ENCODE measurements around the gene ZNF521. TPM values are rescaled to one million over a fixed set of nuclear protein-coding genes. Genes with fewer than 3 reads are reported as not detected.
A peak's percentile ranks its signal among the peaks of the same experiment; 100 is the strongest.

The ZNF521 gene
- polyA plus RNA-seq, 5 donors: 32.9 to 56.8 (median 51.9) TPM

- no peak for DNase-seq
These were observed 182.3 kb downstream of the ZNF521 start for GRCh38 chr18:25169701-25170100.

DNA sequence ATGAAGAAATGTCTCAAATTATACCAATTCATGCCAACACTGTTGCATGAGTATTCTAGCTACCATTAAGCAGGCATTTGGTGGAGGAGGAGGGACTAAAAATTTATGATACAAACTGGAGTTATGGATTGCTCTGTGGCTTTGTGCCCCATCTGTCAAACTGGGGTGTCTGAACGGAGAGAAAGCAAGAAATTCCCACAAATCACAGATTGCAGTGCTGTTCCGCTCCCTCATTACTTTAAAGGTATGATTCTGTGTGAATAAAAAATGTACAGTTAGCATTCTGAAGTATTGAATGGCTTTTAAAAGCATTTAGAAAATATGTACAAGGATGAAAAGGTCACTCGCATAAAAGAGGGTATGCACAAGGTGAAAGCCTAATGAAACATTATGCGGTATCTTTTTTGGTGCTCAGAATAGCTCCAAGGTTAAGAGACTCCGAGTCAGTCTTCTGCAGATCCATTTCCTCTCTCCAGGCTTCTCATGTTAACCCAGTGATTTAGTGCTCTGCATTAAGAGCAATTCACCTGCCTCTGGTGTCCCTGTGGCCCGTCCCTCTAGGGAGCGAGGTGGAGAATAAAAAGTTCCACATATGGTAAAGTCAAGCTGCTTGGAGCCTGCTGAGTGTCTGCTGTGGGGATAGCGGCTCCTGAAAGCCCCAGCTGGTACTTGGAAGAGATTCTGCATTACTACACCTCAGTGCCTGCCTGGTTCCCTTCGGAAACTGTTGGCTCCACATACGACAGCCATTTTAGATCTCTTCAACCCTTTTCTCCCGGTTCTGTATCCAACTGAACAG, 184.2 kb downstream of the ZNF521 start:
- no peak for DNase-seq

GRCh38 chr18:25166113-25166512, 185.9 kb downstream of the ZNF521 start:
- DNase-seq: no peak

GRCh38 chr18:25164848-25165811, 186.8 kb downstream of the ZNF521 start:
- DNase-seq: peak in 1 of 2 donors; percentile 31

- DNase-seq: no peak
These were observed 187.6 kb downstream of the ZNF521 start for GRCh38 chr18:25164211-25164847.

DNA sequence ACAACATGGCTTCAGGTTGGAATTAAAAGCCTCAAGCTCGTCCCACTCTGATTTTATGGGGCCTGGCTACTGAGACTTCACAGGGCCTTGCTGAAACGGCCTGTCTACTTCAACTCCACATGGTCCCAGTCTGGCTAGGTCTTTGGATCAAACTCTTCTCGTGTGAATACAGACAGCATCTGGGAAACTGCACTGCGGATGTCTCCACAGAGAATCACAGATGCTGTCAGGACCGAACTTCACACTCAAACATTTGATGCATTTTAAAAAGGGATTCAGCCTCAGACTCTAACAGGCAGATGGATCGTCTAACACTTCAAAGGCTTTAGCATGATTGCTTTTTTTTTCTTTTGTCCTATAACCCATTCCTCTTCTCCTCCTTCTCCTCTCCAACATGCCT, 198.5 kb downstream of the ZNF521 start:
- no peak for DNase-seq

- DNase-seq: no peak
These were observed 204.0 kb downstream of the ZNF521 start for GRCh38 chr18:25147877-25148488.

GRCh38 chr18:25146512-25146910, 205.5 kb downstream of the ZNF521 start:
- DNase-seq: no peak

- DNase-seq: no peak
These were observed 206.0 kb downstream of the ZNF521 start for GRCh38 chr18:25145731-25146511.

DNA sequence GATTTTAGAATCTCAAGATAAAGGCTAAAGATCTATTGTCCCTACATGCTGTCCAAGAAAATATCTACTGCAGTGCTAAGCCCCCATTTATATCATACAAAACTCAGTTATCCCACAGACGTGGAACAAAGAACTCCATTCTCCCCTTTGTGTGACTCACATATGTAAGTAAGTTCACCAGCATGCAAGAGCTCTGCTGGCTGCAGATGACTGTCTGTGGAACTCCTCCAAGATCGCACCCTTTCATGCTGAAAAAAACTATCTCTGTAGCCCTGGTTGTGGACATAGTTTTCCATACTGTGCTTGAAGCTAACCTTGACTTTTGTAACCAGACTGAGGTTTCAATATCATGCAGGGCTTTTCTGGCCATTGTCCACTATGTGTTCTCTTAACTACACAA, 207.1 kb downstream of the ZNF521 start:
- DNase-seq: no peak

DNA sequence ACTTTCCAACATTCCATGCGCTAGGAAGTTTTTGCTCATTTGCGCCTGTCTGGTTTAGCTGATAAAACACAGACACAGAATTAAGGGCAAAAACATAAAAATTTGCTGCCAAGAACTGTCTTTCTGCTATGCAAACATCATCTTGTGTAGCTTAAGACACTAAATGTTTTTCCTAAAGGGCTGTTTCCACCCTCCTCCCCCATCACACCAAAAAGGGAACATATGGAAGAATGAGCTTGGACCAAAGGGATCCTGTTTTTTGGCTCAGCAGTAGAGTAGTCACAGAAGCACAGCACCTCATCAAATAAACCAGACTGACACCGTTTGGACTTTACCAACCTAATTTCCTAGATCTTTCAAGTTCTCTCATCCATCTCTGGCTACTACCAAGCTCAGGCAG, 210.1 kb downstream of the ZNF521 start:
- DNase-seq: peak; percentile 67 to 76

- DNase-seq: no peak
These were observed 210.6 kb downstream of the ZNF521 start for GRCh38 chr18:25141399-25141798.

GRCh38 chr18:25140962-25141308, 211.0 kb downstream of the ZNF521 start:
- no peak for DNase-seq

DNA sequence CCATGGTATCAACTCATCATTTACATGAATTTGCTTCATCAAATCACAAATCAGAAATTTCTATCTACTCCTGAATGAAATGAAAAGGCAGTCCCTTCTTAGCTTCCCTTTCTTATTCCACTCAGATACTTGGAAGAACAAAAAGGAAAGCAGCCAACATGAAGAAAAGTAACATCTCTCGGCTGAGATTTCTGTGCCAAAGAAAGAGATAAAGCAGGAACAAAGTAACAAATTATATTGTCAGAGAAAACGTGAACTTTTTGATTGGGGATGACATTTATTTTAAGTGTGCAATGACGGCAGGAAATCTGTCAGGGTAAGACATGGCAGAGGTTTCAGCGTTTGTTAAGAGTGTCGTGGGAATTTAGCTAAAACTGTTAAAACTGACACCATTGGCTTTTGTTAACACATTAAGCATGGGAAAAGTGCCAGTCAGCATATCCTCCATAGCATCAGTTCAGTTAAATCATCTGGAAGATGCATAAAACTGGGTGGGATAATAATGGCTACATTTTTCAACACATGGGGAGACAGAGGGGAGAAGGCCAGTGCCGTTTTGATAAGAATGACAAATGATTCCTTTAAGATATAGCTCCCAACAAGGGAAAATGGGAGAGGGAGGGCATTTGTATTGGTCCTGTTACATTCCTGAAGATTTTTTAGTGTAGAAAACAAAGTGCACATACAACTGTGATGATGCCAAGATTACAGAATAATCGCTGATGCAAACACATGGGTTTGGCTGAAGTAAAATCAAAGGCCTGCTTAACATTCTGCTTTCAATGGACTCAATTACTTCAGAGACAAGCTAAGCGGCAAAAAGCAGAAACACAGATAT, 211.6 kb downstream of the ZNF521 start:
- DNase-seq: no peak

- DNase-seq: no peak
These were observed 214.8 kb downstream of the ZNF521 start for GRCh38 chr18:25137197-25137472.

GRCh38 chr18:25136416-25137196, 215.4 kb downstream of the ZNF521 start:
- DNase-seq: no peak

DNA sequence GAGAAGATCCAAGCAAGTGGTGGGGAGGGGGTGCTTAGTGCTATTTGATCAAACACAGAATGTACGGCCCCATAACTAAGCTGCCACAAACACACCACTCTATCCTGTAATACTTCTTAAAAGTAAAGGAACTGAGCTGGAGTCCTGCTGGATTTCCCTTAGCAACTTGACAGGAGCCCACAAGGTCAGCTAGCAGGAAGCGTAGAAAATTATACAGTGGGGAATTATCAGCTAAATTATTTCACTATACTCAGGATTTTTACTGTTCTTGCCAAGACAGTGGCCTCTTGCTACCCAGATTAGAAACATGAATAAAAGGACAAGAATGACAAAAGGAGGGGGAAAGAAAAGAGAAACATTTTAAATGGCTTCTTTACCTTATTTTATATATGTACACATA, 217.1 kb downstream of the ZNF521 start:
- DNase-seq: no peak

GRCh38 chr18:25133879-25134278, 218.1 kb downstream of the ZNF521 start:
- no peak for DNase-seq

GRCh38 chr18:25132786-25133496, 219.0 kb downstream of the ZNF521 start:
- no peak for DNase-seq
